Adrenal gland (tissue), 12 donors: Measurements from ENCODE around the gene SIX1. TPM values are rescaled to one million over a fixed set of nuclear protein-coding genes. Genes with fewer than 3 reads are reported as not detected.

Experiments used
- DNase-seq, 7 donors: peaks; one replicate each; pipeline ENCODE4 v3.0.0-alpha.2; 2019 to 2020
- H3K27ac ChIP-seq, 5 donors: fragments of 200-600 bp; sonication (generic) in 4 of 5; 1 replicate in 3 of 5; 2 replicates in 2 of 5; pipeline versions ENCODE4 v1.5.1 to v1.8.0; 2016 to 2020; ENCODE audit warnings: mild to moderate bottlenecking in 1 of 5
- H3K27me3 ChIP-seq: fragments of 200-600 bp; 2 replicates; pipeline ENCODE4 v1.8.0; 2021
- H3K36me3 ChIP-seq, 2 donors: fragments of 200-600 bp; replicated peaks in 1 of 2; 1 replicate in 1 of 2; 2 replicates in 1 of 2; pipeline versions ENCODE4 v1.5.1 to v1.8.0; 2018 to 2022
- H3K4me1 ChIP-seq, 2 donors: fragments of 200-600 bp; replicated peaks in 1 of 2; 1 replicate in 1 of 2; 2 replicates in 1 of 2; pipeline versions ENCODE4 v1.5.1 to v1.8.0; 2018 to 2021
- H3K4me3 ChIP-seq, 4 donors: fragments of 200-600 bp; sonication (generic) in 3 of 4; one replicate each; pipeline ENCODE4 v1.5.1; 2016 to 2018
- H3K9me3 ChIP-seq, 3 donors: fragments of 200-600 bp; sonication (generic) in 1 of 3; replicated peaks in 1 of 3; 1 replicate in 2 of 3; 2 replicates in 1 of 3; pipeline versions ENCODE4 v1.5.1 to v1.8.0; 2016 to 2021
- POLR2A ChIP-seq, 2 donors: fragments of 450-650 bp; IDR thresholded peaks; one replicate each; pipeline ENCODE4 v1.6.1; 2017; ENCODE audit warnings: antibody characterized with exemption in 2 of 2, mild to moderate bottlenecking in 2 of 2, moderate library complexity in 1 of 2
- WGBS, 4 donors: extraction: QIAGEN DNeasy Blood & Tissue Kit in 2 of 4; methylation state at CpG; one replicate each; pipeline versions ENCODE4 v1.1.5 to v1.1.7; 2013 to 2017; 5-methylcytosine and 5-hydroxymethylcytosine counted together
- intact Hi-C, 2 donors: fragments of 100-400 bp; cut with DNase I; formaldehyde crosslinking; loops; one replicate each; pipeline versions ENCODE4 v1.14.1 to v1.15.0; 2022 to 2023
- polyA plus RNA-seq, 3 donors: library from polyadenylated mRNA; stranded (reverse); fragments of 200-250 nt in 2 of 3; fragments of 350-450 nt in 1 of 3; fragmentation: Illumina TruSeq in 1 of 3; extraction: RNeasy Lipid Tissue Mini Kit (QIAGEN cat#74804) in 1 of 3; gene quantifications; one replicate each; pipeline ENCODE4 v1.2.3, GENCODE V29; 2013 to 2014
- total RNA-seq, 9 donors: library from RNA; depleted of rRNA in 4 of 9; stranded (reverse); fragments of >200 nt in 4 of 9; fragments of 120-200 nt in 1 of 9; fragmentation: NEBNext Ultra II Directional in 1 of 9; extraction: Animal tissue kit (Norgen Biotek cat#: 25700) in 1 of 9; gene quantifications; one replicate each; pipeline versions ENCODE4 v1.1.0 to v1.2.4, GENCODE V29; 2013 to 2023
- TF ChIP-seq, protein P1 (sequence below), 6 experiments: fragments of 450-650 bp in 4 of 6; fragments of 200-600 bp in 2 of 6; sonication (generic) in 1 of 6; IDR thresholded peaks; 1 replicate in 5 of 6; 2 replicates in 1 of 6; pipeline versions ENCODE4 v1.5.1 to v1.8.0; 2016 to 2021; ENCODE audit warnings: antibody characterized with exemption in 6 of 6, mild to moderate bottlenecking in 2 of 6, moderate library complexity in 1 of 6
- donor health status: healthy with polysubstance abuse.
- donor health status: Bipolar disorder and iron deficiency.
- donor health status: DM: yes; HTN: yes; CAD: no.
- donor health status: DM: no; HTN: no; CAD: no.
- donor health status: DM: no; HTN: no; CAD: no.
- donor health status: DM: yes; HTN: yes; CAD: no.

Gene SIX1
- total and polyA plus RNA-seq, 12 donors, result 0.11 to 0.96 (median 0.57) TPM

- Histone ChIP-seq H3K4me1 (peaks cover 6 to 19% of the 10 kb centered on the region in 2 donors), H3K27me3 (peaks cover 49% of the 10 kb centered on the region), H3K9me3 (no peaks in the 10 kb centered on the region), H3K36me3 (no peaks in the 10 kb centered on the region), H3K4me3 (no peak overlapping the region), H3K27ac (no peak overlapping the region)
- no peak for DNase-seq
- TF ChIP-seq POLR2A (IDR thresholded peaks at IDR 0.05), result no peak
- TF ChIP-seq, protein P1, sequence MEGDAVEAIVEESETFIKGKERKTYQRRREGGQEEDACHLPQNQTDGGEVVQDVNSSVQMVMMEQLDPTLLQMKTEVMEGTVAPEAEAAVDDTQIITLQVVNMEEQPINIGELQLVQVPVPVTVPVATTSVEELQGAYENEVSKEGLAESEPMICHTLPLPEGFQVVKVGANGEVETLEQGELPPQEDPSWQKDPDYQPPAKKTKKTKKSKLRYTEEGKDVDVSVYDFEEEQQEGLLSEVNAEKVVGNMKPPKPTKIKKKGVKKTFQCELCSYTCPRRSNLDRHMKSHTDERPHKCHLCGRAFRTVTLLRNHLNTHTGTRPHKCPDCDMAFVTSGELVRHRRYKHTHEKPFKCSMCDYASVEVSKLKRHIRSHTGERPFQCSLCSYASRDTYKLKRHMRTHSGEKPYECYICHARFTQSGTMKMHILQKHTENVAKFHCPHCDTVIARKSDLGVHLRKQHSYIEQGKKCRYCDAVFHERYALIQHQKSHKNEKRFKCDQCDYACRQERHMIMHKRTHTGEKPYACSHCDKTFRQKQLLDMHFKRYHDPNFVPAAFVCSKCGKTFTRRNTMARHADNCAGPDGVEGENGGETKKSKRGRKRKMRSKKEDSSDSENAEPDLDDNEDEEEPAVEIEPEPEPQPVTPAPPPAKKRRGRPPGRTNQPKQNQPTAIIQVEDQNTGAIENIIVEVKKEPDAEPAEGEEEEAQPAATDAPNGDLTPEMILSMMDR (IDR thresholded peaks at IDR 0.05), result no peak
- intact Hi-C loops, result loop anchor here (10.0 kb wide), 2 partner anchors 369 to 529 kb away; no protein-coding TSS in a partner anchor
- 56 to 66% (median 61%) methylated on average over 29 of the region's 29 CpGs for WGBS, 4 donors
These were observed 6.0 kb upstream of the SIX1 start for GRCh38 chr14:60655119-60655897.

- TF ChIP-seq, protein P1 (IDR thresholded peaks at IDR 0.05), result no peak
- no peak for TF ChIP-seq POLR2A (IDR thresholded peaks at IDR 0.05)
- 45 to 66% (median 60%) methylated on average over 3 of the region's 3 CpGs for WGBS, 4 donors
- Histone ChIP-seq H3K4me1 (peaks cover 6 to 28% of the 10 kb centered on the region in 2 donors), H3K27ac (no peak overlapping the region), H3K9me3 (no peaks in the 10 kb centered on the region), H3K27me3 (peaks cover 49% of the 10 kb centered on the region), H3K4me3 (no peak overlapping the region), H3K36me3 (no peaks in the 10 kb centered on the region)
- intact Hi-C loops, result loop anchor here (10.0 kb wide), 2 partner anchors 370 to 530 kb away; no protein-coding TSS in a partner anchor
- DNase-seq, result no peak
These were observed 5.1 kb upstream of the SIX1 start for GRCh38 chr14:60654334-60654821.

DNA sequence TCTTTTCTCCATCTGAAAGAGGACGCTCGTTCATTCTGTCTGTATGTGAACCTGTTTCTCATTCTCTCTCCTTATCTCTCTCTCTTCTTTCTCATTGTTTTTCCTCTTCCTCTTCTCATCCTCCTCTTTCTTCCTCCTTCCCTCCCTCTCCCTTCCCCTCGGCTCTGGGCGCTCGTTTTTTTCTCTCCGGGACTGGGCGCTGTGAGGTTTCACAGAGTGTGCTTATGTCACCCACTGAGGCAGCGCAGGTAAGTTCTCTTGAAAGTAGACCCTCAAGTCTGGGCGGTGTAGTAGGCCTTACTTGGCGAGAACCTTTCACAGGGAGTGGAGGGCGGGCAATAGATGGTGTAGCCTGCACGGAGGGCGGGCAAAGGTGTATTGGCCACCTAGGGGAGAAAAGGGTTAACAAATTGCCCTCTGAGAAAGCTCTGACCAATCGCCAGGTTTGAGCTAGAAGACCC is 4.5 kb upstream of the SIX1 start:
- peaks cover 10 to 34% of the 10 kb centered on the region in 2 donors for H3K4me1 ChIP-seq
- 23 to 32% (median 27%) methylated on average over 14 of the region's 14 CpGs for WGBS, 4 donors
- H3K27me3 ChIP-seq, result peaks cover 53% of the 10 kb centered on the region
- DNase-seq, result no peak
- intact Hi-C loops, result loop anchor here (10.0 kb wide), 2 partner anchors 371 to 531 kb away; no protein-coding TSS in a partner anchor
- H3K4me3 ChIP-seq, result no peak overlapping the region
- TF ChIP-seq, protein P1 (IDR thresholded peaks at IDR 0.05), result no peak
- TF ChIP-seq POLR2A (IDR thresholded peaks at IDR 0.05), result no peak
- H3K36me3 ChIP-seq, result no peaks in the 10 kb centered on the region
- no peak overlapping the region for H3K27ac ChIP-seq
- H3K9me3 ChIP-seq, result no peaks in the 10 kb centered on the region
